HUES6 (cell line): ENCODE results near the gene EMC8.

Experiments
- H3K27ac ChIP-seq: 2 replicates; pipeline ENCODE4 v1.7.0; 2013; ENCODE audit warnings: low read depth, mild to moderate bottlenecking, low read length, inconsistent platforms
- H3K27me3 ChIP-seq: 2 replicates; pipeline ENCODE4 v1.6.1; 2013; ENCODE audit warnings: low read length; ENCODE audit not compliant: control insufficient read depth, insufficient read depth
- H3K36me3 ChIP-seq: 2 replicates; pipeline ENCODE4 v1.6.1; 2013; ENCODE audit warnings: low read length; ENCODE audit not compliant: control insufficient read depth, insufficient read depth
- H3K4me1 ChIP-seq: 2 replicates; pipeline ENCODE4 v1.6.1; 2013; ENCODE audit warnings: low read length; ENCODE audit not compliant: control insufficient read depth, insufficient read depth
- H3K4me3 ChIP-seq: 2 replicates; pipeline ENCODE4 v1.5.1; 2013; ENCODE audit warnings: low read depth, low read length
- H3K9ac ChIP-seq: one replicate; pipeline ENCODE4 v1.6.1; 2013; ENCODE audit warnings: mild to moderate bottlenecking, low read length
- H3K9me3 ChIP-seq: 2 replicates; pipeline ENCODE4 v1.6.1; 2013; ENCODE audit warnings: low read depth, low read length; ENCODE audit not compliant: control insufficient read depth, insufficient read depth

The EMC8 gene

DNA sequence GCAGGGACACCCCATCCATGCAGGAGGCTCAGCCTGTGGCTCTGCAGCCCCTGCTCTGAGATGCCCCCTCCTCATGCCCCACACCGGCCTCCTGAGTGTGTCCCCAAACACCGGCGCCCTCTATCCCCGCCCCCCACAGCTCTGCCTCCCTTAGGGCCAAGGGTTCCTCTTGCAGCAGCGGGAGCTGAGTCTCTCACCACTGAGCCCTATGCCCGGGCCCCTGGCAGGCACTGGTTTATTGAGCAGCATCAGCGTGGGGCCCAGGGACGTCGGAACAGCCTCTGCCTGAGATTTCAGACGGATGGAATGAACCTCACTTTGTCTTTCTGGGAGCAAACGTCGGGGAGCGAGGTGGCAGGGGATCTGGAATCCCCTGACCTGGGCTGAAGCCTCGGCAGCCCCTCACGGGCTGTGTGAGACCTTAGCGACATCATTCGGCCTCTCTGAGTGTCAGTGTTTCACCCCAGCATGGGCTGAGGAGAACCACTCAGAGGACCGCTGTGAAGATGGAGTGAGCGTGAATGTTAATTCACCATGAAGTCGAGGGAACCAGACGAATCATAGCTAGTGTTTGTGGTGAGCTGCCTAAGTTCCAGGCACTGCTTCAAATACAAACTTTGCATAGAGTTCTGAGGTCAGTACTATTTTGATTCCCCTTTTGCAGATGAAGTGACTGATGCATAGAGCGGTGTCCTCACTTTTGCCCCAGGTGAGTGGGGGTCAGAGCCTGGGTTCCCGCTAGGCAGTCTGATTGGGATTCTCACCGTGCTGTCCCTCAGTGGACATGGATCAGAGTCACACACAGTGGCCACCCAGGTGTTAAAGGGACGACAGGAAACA lies 43.2 kb downstream of the EMC8 start:
- Histone ChIP-seq H3K4me3 (no peak overlapping the region), H3K9ac (no peak overlapping the region), H3K4me1 (peaks cover 35% of the 10 kb centered on the region), H3K36me3 (no peaks in the 10 kb centered on the region), H3K27me3 (peaks cover 18% of the 10 kb centered on the region), H3K9me3 (no peaks in the 10 kb centered on the region), H3K27ac (no peak overlapping the region)

DNA sequence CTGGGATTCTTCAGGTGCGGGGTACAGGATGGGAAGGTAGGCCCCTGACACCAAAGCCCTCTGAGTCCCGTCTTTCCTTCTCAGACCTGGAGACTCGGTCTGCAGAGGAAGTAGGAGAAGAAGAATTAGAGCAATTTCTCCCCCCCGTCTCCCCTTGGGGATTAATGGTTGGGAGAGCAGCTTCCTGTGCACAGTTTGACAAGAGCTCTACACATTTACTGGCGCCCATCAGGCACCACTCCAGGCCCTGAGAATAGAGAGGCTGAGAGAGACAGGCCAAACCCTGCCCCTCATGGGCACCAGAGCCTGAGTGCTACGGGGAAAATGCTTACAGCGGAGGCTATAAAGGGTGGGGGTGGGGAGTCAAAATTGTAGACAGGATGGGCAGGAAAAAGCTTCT lies 44.9 kb downstream of the EMC8 start:
- Histone ChIP-seq H3K27ac (no peak overlapping the region), H3K9ac (no peak overlapping the region), H3K4me3 (no peak overlapping the region), H3K4me1 (peaks cover 45% of the 10 kb centered on the region), H3K27me3 (peaks cover 32% of the 10 kb centered on the region), H3K36me3 (no peaks in the 10 kb centered on the region), H3K9me3 (no peaks in the 10 kb centered on the region)

DNA sequence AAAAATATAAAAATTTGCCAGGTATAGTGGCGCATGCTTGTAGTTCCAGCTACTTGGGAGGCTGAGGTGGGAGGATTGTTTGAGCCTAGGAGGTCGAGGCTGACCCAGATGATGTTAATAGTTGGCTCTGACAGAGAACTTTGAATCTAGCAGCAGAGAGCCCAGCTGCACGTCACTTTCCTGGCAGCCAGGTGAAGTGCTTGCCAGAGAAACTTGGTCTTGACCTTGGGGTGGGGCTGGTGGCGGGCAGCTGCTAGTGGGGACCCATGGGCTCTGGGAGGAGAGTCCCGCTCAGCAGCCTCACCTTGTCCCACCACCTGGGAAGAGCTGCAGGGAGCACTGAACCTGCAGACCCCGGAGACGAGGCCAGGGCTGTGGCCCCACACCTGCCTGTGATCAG lies 45.4 kb downstream of the EMC8 start:
- no peak overlapping the region for H3K4me3 ChIP-seq
- no peak overlapping the region for H3K9ac ChIP-seq
- peaks cover 46% of the 10 kb centered on the region for H3K4me1 ChIP-seq
- no peaks in the 10 kb centered on the region for H3K9me3 ChIP-seq
- no peaks in the 10 kb centered on the region for H3K36me3 ChIP-seq
- H3K27me3 ChIP-seq, result peaks cover 32% of the 10 kb centered on the region
- H3K27ac ChIP-seq, result no peak overlapping the region

DNA sequence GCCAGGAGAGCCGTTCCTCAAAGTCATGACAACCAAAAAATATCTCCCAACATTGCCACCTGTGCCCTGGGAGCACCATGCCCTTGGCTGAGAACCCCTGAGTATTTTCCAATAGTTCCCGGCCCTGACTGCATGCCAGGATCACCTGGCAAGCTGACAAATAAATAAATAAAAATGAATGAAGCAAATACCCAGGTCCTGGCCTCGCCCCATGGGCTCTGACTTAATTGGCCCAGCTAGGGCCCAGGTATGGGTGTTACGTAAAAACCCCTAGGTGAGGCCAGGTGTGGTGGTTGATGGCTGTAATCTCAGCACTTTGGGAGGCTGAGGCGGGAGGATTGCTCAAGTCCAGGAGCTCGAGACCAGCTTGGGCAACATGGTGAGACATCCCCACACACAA lies 45.8 kb downstream of the EMC8 start:
- Histone ChIP-seq H3K9me3 (no peaks in the 10 kb centered on the region), H3K36me3 (no peaks in the 10 kb centered on the region), H3K4me1 (peaks cover 46% of the 10 kb centered on the region), H3K27me3 (peaks cover 32% of the 10 kb centered on the region), H3K4me3 (0 out of 2 replicates have a peak overlapping the region, but pooled peaks have one; percentile 6), H3K27ac (no peak overlapping the region), H3K9ac (no peak overlapping the region)

DNA sequence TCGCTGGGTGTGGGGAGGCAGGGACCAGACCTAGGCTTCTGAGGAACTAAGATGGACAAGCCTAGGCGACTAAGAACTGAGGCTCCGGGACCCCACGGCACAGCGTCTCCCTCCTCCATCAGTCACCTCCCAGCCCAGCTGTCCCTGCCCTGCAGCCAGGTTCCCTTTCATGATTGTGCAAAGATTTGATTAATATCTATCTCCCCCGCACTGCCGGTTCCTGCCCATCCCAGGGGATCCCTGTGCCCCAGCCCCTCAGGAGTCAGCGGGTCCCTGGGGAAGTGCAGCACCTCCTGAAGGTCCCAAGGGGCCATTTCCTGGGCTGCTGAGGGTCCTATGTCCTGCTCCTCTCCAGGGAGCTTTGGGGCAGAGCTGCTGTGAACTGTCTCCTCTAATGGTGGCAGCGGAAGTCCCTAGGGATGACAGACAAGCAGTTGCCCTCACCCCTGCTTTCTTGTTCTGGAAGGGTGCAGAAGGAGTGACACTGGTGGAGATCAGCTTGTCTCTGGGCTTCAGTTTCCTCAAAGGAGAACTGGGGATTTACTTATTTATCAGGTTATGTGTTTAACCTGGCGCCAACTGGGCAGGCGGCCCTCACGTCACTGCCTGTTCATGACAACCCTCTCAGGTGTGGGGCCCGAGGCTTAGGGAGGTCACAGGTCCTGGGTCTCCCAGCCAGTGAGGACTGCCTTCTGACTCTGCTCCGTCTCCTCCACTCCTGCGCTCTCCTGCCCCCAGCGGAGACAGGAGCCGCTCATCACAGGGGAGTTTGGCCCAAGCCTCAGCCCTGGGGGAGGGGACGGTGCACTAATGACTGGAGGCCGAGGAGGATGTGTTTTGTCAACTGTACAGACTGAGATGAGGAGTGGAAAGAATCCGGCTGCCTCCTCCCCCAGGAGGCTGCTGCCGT lies 46.6 kb downstream of the EMC8 start:
- Histone ChIP-seq H3K9ac (no peak overlapping the region), H3K27ac (no peak overlapping the region), H3K9me3 (no peaks in the 10 kb centered on the region), H3K4me3 (peak overlapping the region; percentile 70; the same call in 1 of the 2 replicates), H3K36me3 (no peaks in the 10 kb centered on the region), H3K27me3 (peaks cover 32% of the 10 kb centered on the region), H3K4me1 (peaks cover 46% of the 10 kb centered on the region)

DNA sequence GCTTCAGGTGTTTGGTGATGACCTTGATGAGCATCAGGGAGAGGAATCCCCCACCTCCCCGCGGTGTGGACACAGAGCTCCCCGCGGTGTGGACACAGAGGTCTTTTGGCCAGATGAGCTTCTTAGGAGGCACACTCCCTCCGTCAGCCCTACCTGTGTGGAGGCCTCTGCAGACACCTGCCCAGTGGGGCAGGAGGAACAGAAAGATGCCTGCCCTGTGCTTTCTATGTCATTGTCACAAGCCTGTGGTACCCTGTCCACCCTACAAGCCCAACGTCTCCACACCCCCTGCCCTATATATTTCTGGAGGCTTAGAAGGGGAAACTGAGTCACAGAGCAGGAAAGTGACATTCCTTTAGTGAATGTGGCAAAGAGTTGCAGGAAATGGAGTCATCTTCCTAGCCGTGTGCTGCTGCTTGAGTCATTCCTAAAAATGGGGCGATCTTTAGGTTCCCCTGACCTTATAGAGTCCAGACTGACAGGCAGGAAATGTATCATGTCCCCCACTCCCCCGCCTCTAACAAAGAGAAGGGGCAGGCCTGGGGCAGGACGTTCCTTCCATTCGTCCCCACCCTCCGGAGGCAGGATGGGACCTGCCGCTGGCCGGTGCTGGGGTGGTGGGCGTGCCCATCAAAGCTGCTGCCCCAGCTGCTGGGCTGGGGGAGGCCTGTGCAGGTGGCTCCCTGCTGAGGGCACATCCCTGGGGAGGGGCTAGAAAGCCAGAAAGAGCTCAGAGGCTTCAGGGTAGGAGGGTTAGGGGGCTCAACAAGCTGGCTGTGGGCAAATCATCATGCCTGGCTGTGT lies 47.4 kb downstream of the EMC8 start:
- Histone ChIP-seq H3K4me3 (peak overlapping the region; percentile 70), H3K27me3 (peaks cover 32% of the 10 kb centered on the region), H3K36me3 (no peaks in the 10 kb centered on the region), H3K9ac (no peak overlapping the region), H3K9me3 (no peaks in the 10 kb centered on the region), H3K27ac (no peak overlapping the region), H3K4me1 (peaks cover 54% of the 10 kb centered on the region)

DNA sequence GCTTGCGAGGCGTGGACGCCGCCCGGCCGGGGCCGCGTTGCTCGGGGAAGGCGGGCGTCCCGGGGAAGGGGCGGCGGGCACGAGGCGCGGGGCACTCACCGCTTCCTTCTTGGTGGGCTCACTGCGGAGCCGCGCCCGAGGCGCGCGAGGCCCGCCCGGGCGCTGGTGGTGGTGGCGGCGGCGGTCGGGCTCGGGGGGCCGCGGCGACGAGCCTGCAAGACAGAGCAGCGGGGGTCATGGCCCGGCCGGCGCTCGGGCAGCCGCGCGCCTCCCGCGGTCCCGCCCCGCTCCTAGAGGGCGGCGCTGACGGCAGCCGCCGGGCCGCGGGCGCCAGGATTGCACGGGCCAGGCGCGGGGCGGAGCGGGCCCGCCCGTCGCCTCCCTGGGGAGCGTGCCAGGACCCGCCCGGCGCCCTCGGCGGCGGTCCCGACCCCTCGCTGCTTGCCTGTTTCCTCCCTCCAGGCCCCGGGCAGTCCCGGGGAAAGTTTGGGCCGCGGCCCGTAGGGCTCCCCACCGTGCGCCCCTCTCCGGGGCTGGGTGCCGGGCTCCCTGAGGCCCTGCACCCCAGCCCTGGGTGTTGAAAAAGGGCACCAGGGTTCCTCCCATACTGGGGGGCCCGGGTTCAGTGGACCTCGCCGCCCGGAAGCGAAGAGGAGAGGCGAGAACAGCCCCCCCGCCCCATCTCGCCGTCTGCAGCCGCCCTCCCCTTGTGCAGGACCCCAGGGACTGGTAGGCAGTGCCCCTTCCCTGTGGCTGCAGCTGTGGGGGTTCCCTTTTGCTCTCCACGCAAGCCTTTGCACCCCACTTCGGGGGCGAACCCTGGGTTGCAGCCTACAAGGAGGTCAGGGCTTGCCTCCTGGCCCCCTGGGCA lies 48.3 kb downstream of the EMC8 start, which contains the start of gene C16orf74:
Gene C16orf74, minus strand, starts transcription at position 270 of the 871 bp plus-strand sequence. CDS start 15,879 bp downstream, outside the sequence.
- Histone ChIP-seq H3K4me3 (peak within 1 kb of the TSS; percentile 70), H3K9ac (peak within 1 kb of the TSS; percentile 77), H3K27me3 (peaks cover 32% of the 10 kb centered on the region), H3K9me3 (no peaks in the 10 kb centered on the region), H3K36me3 (no peaks in the 10 kb centered on the region), H3K27ac (peak within 1 kb of the TSS; percentile 2; the same call in 1 of the 2 replicates), H3K4me1 (peaks cover 57% of the 10 kb centered on the region)

DNA sequence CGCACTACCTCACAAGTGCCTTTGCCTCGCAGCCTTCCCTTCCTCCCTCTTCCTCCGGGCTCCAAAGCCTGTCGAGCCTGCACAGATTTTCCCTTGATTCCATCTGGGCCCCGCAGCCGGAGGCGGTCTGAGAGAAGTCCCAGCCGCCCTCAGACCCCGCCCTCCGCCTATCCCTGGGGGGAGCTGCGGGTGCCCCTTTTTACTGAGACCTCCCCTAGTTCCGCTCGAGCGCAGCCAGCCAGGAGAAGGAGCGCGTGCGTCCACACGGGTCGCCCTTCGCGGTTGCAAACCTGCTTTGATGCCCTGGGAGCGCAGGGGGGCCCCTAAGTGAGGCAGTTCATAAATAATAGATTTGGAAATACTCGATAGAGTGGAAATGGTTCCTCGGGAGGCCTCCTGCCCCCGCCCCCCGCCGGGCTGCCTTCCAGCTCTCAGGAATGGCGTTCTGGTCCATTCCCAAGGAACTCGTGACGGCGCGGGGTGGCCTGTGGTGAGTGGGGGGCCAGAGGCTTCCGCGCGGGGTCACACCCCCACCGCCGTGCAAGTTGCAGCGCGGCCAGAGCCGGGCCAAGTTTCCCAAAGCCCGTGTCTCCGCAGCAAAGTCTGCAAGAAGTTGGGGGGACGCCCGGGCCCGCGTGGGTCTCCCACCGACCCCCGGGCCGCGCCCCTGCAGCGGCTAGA lies 49.1 kb downstream of the EMC8 start:
- peaks cover 32% of the 10 kb centered on the region for H3K27me3 ChIP-seq
- peak overlapping the region; percentile 70 for H3K4me3 ChIP-seq
- no peaks in the 10 kb centered on the region for H3K36me3 ChIP-seq
- H3K27ac ChIP-seq, result peak overlapping the region; percentile 2; the same call in 1 of the 2 replicates
- peaks cover 62% of the 10 kb centered on the region for H3K4me1 ChIP-seq
- H3K9ac ChIP-seq, result peak overlapping the region; percentile 77
- H3K9me3 ChIP-seq, result no peaks in the 10 kb centered on the region

DNA sequence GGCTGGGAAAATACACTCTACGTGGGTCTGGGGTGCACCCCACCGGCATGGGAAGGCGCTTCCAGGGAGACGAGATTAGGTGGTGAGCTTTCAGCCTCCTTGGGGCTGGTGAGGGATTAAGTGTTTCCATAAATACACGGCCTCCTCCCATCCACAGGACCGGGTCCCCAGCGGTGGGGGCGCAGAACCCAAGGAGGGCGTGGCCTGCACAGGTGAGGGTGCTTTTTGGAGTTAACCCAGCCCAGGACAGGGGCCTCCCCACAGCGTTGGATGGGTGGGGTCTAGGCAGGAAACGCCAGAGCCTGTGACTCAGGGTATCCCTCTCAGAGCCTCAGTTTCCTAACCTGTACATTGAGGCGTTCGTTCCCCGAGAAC lies 49.6 kb downstream of the EMC8 start:
- peak overlapping the region; percentile 2; the same call in 1 of the 2 replicates for H3K27ac ChIP-seq
- H3K9me3 ChIP-seq, result no peaks in the 10 kb centered on the region
- H3K9ac ChIP-seq, result peak overlapping the region; percentile 77
- H3K27me3 ChIP-seq, result peaks cover 32% of the 10 kb centered on the region
- H3K36me3 ChIP-seq, result no peaks in the 10 kb centered on the region
- peaks cover 64% of the 10 kb centered on the region for H3K4me1 ChIP-seq
- H3K4me3 ChIP-seq, result peak overlapping the region; percentile 70
